Stimulated activated CD4-positive, alpha-beta T cell treated with anti-CD3 and anti-CD28 coated beads, Interleukin-15, amount 100 ng/mL, for 1 hour (primary cell): ENCODE measurements around the gene RABL2B.
A peak's percentile ranks its signal among the peaks of the same experiment; 100 is the strongest.
"Not testable (repeated sequence)": the region's sequence is repeated elsewhere in the genome, so short reads cannot be mapped to it uniquely, and the experiment has no call there.

Experiments
- DNase-seq, 2 donors: peaks; one replicate each; pipeline ENCODE4 v3.0.0-alpha.2; 2020; ENCODE audit warnings: low read depth in 1 of 2, low spot score in 1 of 2

The RABL2B gene

GRCh38 chr22:50783033-50783879 is at the start of gene RABL2B:
RABL2B (minus strand) TSS chr22:50783636; CDS start chr22:50782294, 1,342 bp downstream.
- DNase-seq: peak; percentile 85 to 87

GRCh38 chr22:50786936-50787335 is 3.5 kb upstream of the RABL2B start:
- DNase-seq: not testable (repeated sequence)

GRCh38 chr22:50785289-50785688 is 1.9 kb upstream of the RABL2B start:
- not testable (repeated sequence) for DNase-seq

DNA sequence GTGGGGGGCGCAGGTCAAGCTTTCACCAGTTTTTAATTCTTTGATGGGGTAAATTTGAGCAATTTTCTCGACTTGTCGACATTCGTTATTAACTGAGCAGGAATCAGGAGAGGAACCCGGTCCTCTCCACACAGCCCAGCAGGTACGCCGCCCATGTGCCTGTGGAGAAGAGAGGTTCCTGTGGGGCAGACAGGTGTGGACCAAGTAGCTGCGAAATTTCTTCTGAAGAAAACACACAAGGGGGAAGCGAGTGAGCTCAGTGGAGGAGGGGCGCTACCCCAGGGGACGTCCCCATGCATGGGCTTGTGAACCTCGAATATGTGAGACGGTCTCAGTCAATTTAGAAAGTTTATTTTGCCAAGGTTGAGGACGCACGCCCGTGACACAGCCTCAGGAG is 442 bp upstream of the RABL2B start:
- not testable (repeated sequence) for DNase-seq

- DNase-seq: not testable (repeated sequence)
Observed at GRCh38 chr22:50782253-50782652, 1.2 kb downstream of the RABL2B start.

DNA sequence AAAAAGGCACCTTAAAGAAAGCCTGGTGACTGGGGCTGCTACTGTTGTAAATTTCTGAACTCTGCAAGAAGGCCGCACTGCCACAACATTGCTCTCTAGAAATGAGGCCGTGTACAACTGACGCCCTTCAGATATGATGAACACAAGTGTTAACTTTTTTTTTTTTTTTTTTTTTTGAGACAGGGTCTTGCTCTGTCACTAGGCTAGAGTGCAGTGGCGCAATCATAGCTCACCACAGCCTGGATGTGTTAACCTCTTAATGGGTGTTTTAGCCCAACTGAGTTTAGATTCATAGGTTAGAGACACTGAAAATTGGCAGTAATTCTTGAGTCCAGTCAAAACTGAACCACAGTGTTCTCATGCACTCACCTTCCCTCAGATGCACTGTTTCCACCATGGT is 3.2 kb downstream of the RABL2B start:
- not testable (repeated sequence) for DNase-seq

- DNase-seq: not testable (repeated sequence)
Observed at GRCh38 chr22:50777631-50778030, 5.8 kb downstream of the RABL2B start.

DNA sequence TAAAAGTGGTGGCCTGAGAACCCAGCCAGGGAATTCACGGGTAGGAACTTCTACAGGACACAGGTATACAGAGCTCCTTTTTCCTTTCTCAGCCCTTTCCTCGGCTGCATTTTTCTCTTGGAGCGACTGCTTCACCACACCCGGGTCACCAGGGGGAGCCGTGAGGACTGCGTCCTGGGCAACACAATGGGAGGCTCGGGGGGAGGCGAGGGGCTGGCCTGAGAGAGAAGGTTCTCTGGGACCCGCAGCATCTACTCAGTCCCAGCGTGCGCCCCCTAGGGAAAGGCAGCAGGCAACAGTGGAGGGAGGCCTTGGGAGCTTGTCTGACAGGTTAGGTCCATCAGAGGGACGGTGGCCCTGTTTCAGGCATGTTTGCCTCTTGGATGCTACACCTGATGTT is 8.3 kb downstream of the RABL2B start:
- DNase-seq: not testable (repeated sequence)

GRCh38 chr22:50764288-50764687 is 19.1 kb downstream of the RABL2B start:
- DNase-seq: not testable (repeated sequence)

DNA sequence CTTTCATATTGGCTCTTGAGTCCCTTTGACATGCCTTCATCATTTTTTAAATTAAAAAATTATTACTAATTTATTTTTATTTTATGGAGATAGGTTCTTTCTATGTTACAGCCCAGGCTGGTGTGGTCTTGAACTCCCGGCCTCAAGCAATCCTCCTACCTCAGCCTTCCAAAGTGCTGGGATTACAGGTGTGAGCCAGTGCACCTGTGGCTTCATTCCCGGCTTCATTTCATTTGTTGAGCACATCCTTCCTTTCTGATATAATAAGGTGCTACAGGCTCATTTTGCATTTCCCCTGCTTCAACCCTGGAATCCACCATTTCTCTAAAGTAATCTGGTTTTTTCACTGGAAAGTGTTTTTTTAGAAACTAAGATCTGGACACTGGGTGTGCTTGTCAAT is 21.6 kb downstream of the RABL2B start:
- not testable (repeated sequence) for DNase-seq

- not testable (repeated sequence) for DNase-seq
Observed at GRCh38 chr22:50759597-50760341, 23.7 kb downstream of the RABL2B start.

DNA sequence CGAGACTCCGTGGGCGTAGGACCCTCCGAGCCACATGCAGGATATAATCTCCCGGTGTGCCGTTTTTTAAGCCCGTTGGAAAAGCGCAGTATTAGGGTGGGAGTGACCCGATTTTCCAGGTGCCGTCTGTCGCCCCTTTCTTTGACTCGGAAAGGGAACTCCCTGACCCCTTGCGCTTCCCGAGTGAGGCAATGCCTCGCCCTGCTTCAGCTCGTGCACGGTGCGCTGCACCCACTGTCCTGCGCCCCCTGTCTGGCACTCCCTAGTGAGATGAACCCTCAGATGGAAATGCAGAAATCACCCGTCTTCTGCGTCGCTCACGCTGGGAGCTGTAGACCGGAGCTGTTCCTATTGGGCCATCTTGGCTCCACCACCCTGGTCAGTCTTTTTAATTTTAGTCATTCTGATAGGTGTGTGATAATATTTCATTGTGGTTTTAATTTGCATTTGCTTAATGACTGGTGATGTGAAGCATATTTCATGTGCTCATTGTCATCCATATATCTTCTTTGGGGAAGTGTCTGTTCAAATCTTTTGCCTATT is 26.4 kb downstream of the RABL2B start:
- peak; percentile 28 to 53 for DNase-seq

DNA sequence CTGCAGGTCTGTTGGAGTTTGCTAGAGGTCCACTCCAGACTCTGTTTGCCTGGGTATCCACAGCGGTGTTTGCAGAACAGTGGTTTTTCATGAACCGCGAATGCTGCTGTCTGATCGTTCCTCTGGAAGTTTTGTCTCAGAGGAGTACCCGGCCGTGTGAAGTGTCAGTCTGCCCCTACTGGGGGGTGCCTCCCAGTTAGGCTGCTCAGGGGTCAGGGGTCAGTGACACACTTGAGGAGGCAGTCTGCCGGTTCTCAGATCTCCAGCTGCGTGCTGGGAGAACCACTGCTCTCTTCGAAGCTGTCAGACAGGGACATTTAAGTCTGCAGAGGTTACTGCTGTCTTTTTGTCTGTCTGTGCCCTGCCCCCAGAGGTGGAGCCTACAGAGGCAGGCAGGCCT is 27.0 kb downstream of the RABL2B start:
- not testable (repeated sequence) for DNase-seq

DNA sequence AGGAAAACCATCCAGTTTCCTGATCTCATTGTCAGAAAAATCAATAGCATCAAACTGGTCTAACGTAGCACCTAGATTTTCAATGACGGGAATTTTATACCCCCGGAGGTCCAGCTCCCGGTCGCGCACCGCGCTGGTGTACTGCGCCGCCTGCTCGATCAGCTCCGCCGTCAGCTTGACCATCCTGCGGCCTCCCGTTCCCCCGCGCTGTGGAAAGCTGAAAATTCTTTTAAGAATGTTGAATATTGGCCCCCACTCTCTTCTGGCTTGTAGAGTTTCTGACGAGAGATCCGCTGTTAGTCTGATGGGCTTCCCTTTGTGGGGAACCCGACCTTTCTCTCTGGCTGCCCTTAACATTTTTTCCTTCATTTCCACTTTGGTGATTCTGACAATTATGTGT is 28.2 kb downstream of the RABL2B start:
- not testable (repeated sequence) for DNase-seq

DNA sequence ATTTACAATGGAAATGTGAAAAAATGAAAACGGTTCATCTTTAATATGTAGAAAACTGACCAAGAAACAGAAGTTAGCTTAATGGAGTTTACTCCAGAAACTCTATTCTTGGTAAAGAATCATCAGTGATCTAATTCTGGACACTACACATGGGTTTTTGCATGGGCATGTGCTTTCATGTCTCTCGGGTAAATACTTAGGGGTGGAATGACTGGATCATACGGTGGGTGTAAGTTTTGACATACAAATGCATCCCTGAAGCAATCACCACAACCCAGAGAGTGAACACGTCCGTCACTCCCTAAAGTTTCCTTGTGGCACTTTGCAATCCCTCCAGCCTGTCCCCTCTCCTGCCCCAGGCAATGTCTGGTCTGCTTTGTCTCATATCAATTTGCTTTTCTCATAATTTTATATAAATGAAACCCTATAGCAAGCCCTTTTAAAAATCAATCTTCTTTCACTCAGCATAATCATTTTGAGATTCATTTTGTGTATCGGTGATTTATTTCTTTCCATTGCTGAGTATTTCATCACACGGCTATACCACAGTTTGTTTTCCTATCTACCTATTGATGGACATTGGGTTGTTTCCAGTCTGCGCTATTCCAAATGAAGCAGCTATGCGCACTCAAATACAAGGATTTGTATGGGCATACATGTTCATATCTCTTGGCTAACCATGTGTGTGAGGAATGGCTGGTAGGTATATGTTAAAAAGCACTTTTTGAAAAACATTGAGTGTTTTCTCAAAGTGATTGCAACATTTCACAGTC is 33.9 kb downstream of the RABL2B start:
- DNase-seq: not testable (repeated sequence)

DNA sequence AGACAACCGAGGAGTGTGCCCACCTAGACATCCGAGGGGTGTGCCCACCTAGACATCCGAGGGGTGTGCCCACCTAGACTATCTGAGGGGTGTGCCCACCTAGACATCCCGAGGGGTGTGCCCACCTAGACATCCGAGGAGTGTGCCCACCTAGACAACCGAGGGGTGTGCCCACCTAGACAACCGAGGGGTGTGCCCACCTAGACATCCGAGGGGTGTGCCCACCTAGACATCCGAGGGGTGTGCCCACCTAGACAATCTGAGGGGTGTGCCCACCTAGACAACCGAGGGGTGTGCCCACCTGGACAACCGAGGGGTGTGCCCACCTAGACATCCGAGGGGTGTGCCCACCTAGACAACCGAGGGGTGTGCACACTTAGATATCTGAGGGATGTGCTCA is 34.8 kb downstream of the RABL2B start:
- not testable (repeated sequence) for DNase-seq

DNA sequence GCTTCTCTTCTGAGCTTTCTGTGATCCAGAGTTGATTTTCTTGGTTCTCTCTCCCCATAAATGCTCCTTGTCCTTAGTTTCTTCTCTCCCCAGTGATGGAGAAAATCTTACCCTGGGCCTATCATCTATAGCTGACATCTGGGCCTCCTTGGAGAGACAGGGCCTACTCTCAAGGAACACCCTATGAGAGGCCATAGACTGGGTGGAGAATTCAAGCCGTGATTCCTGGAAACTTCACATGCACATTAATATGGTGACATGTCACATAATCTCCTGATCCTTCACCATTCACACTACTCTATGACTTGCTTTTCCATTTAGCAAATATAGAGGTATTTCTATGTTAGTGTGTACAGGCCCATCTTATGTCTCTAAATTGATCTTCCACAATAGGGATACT is 35.9 kb downstream of the RABL2B start:
- DNase-seq: not testable (repeated sequence)

GRCh38 chr22:50744424-50744823 is 39.0 kb downstream of the RABL2B start:
- not testable (repeated sequence) for DNase-seq

DNA sequence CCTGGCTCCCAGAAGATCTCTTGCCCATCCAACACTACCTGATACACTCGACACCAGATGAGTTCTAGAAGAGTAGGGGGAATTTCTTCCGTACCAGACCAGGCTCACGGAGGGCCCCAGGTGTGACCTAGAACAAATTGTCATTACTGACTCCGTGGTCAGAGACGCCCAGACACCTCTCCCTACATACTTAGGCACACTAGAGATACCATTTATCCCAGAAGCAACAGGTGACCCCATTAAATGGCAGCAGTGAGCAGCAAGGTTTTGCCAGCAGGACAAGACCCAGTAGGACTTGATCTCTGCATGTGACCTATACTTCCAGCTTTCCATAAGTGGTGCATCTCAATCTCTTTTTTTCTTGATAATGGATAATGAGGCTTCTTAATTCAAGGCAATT is 42.7 kb downstream of the RABL2B start:
- DNase-seq: not testable (repeated sequence)

DNA sequence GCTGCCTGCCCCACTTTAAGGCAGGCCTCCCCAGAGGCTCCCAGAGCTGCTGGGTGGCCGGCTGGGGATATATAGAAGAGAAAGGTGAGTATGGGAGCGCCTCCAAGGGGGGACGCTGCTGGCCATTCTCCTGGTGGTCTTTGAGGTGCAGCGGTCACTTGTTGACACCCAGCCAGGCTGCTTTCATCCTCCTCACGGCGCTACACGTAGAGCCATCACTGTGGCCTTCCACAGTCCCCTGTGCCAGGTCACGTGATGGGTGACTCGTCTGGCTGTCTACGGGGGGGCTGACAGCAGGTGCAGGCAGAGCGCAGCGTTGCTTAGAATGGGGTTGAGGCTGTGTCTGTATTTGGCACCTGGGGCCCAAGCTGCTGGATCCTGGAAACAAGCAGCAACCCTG is 43.5 kb downstream of the RABL2B start:
- DNase-seq: no peak

DNA sequence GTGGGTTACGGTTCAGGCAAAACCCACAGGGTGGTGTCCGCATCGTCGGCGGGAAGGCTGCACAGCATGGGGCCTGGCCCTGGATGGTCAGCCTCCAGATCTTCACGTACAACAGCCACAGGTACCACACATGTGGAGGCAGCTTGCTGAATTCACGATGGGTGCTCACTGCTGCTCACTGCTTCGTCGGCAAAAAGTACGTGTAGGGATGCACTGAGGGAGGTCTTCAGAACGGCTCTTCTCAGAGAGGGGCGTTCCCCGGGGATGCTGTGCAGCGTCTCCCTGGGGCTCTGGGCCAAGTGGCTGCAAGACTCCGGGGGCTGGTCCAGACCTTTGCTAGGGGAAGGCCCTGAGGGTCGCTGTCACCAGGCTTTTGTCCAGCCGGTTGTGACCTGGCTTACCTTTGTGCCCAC is 44.2 kb downstream of the RABL2B start:
- no peak for DNase-seq
